Osteocyte (in vitro differentiated cells): ENCODE results near the gene UBE2H. TPM values are rescaled to one million over a fixed set of nuclear protein-coding genes. Genes with fewer than 3 reads are reported as not detected.
"Not testable (repeated sequence)": the region's sequence is repeated elsewhere in the genome, so short reads cannot be mapped to it uniquely, and the experiment has no call there.

Source experiments
- DNase-seq: peaks from one replicate; pipeline ENCODE4 v3.0.0; 2021; ENCODE audit warnings: mixed read lengths; ENCODE audit not compliant: unreplicated experiment; ENCODE audit errors: extremely low spot score
- H3K27ac Mint-ChIP-seq: one replicate; pipeline ENCODE4 v1.8.0; 2021; ENCODE audit warnings: mild to moderate bottlenecking, mixed read lengths; ENCODE audit not compliant: unreplicated experiment
- H3K27me3 Mint-ChIP-seq: one replicate; pipeline ENCODE4 v1.8.0; 2021; ENCODE audit warnings: mixed read lengths; ENCODE audit not compliant: unreplicated experiment
- H3K36me3 Mint-ChIP-seq: one replicate; pipeline ENCODE4 v1.8.0; 2021; ENCODE audit warnings: mixed read lengths; ENCODE audit not compliant: unreplicated experiment
- H3K4me1 Mint-ChIP-seq: one replicate; pipeline ENCODE4 v1.8.0; 2021; ENCODE audit warnings: mixed read lengths; ENCODE audit not compliant: unreplicated experiment
- H3K4me3 Mint-ChIP-seq: one replicate; pipeline ENCODE4 v1.8.0; 2021; ENCODE audit warnings: mild to moderate bottlenecking, moderate library complexity, mixed read lengths; ENCODE audit not compliant: unreplicated experiment
- H3K9me3 Mint-ChIP-seq: one replicate; pipeline ENCODE4 v1.8.0; 2021; ENCODE audit warnings: mixed read lengths; ENCODE audit not compliant: unreplicated experiment
- total RNA-seq: library from RNA; stranded (reverse); gene quantifications from 2 replicates; pipeline ENCODE4 v1.2.1, GENCODE V29; 2021
- TF ChIP-seq, protein P1 (sequence below): fragments of 200-600 bp; sonication (generic); IDR thresholded peaks from 2 replicates; pipeline ENCODE4 v1.5.0; 2021; ENCODE audit warnings: antibody characterized with exemption, mild to moderate bottlenecking, moderate library complexity

UBE2H gene
- total RNA-seq, 1 donor from 2014 or later = 160 TPM

- peaks cover 12% of the 10 kb centered on the region for H3K36me3 Mint-ChIP-seq
- no peaks in the 10 kb centered on the region for H3K9me3 Mint-ChIP-seq
- no peaks in the 10 kb centered on the region for H3K27me3 Mint-ChIP-seq
- TF ChIP-seq, protein P1, sequence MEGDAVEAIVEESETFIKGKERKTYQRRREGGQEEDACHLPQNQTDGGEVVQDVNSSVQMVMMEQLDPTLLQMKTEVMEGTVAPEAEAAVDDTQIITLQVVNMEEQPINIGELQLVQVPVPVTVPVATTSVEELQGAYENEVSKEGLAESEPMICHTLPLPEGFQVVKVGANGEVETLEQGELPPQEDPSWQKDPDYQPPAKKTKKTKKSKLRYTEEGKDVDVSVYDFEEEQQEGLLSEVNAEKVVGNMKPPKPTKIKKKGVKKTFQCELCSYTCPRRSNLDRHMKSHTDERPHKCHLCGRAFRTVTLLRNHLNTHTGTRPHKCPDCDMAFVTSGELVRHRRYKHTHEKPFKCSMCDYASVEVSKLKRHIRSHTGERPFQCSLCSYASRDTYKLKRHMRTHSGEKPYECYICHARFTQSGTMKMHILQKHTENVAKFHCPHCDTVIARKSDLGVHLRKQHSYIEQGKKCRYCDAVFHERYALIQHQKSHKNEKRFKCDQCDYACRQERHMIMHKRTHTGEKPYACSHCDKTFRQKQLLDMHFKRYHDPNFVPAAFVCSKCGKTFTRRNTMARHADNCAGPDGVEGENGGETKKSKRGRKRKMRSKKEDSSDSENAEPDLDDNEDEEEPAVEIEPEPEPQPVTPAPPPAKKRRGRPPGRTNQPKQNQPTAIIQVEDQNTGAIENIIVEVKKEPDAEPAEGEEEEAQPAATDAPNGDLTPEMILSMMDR = peak; percentile 47
- peak overlapping the region; percentile 78 for H3K27ac Mint-ChIP-seq
- H3K4me1 Mint-ChIP-seq = peaks cover 19% of the 10 kb centered on the region
- H3K4me3 Mint-ChIP-seq = peak overlapping the region; percentile 93
- DNase-seq = no peak
These were observed 128.2 kb downstream of the UBE2H start for GRCh38 chr7:129824291-129825208.

DNA sequence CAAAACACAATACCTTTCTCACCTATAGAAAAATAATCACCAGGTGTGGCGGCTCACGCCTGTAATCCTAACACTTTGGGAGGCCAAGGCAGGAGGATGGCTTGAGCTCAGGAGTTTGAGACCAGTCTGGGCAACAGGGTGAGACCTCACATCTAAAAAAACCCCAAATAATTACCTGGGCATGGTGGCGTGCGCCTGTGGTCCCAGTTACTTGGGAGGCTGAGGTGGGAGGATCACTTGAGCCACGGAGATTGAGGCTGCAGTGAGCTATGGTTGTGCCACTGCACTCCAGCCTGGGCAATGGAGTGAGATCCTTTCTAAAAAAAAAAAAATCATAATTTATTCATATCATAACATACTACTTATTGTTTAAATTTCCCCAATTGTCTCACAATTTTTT, 129.6 kb downstream of the UBE2H start:
- not testable (repeated sequence) for DNase-seq, H3K27me3 Mint-ChIP-seq, H3K9me3 Mint-ChIP-seq, H3K27ac Mint-ChIP-seq, H3K4me3 Mint-ChIP-seq
- Mint-ChIP-seq H3K36me3 (peaks cover 14% of the 10 kb centered on the region), H3K4me1 (peaks cover 12% of the 10 kb centered on the region)

DNA sequence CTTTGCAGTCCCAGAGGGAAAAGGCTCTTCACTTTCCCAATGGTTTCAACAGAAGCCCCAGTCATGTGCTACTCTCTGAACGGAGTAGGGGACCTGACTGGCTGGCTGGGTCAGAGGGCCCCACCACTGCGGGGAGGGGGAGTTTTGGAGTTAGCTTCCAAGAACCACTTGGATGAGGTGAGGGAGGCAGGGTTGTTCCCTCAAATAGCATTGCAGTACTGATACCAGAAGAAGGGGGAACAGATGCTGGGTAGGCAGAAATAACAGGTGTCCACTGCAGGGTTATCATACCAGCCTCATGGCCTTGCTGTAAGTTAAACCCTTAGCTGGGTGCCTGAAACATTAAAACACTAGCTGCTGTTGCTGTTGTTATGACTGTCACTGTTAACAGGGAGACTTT, 131.3 kb downstream of the UBE2H start:
- TF ChIP-seq, protein P1 = no peak
- Mint-ChIP-seq H3K4me1 (peaks cover 10% of the 10 kb centered on the region), H3K4me3 (no peak overlapping the region), H3K36me3 (peaks cover 27% of the 10 kb centered on the region), H3K27ac (no peak overlapping the region), H3K27me3 (no peaks in the 10 kb centered on the region), H3K9me3 (peaks cover 16% of the 10 kb centered on the region)
- no peak for DNase-seq

DNA sequence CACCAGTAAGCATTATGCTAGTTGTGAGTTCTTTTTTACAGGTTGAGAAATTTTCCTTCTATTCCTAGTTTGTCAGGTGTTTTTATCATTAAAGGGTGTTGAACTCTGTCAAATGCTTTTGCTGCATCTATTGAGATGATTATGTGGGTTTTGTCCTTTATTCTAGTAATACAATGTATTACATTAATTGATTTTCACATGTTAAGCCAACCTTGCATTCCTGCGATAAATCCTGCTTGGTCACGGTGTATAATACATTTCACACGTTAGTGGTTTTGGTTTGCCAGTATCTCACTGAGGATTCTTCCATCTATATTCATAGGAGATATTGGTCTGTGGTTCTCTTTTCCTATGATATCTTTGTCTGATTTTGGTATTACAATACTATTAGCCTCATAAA, 136.0 kb downstream of the UBE2H start:
- H3K27me3 Mint-ChIP-seq = peaks cover 5% of the 10 kb centered on the region
- no peak for DNase-seq
- no peak overlapping the region for H3K4me3 Mint-ChIP-seq
- H3K36me3 Mint-ChIP-seq = peaks cover 30% of the 10 kb centered on the region
- no peaks in the 10 kb centered on the region for H3K4me1 Mint-ChIP-seq
- peaks cover 16% of the 10 kb centered on the region for H3K9me3 Mint-ChIP-seq
- no peak overlapping the region for H3K27ac Mint-ChIP-seq
- TF ChIP-seq, protein P1 = no peak

- Mint-ChIP-seq H3K4me1 (peaks cover 6% of the 10 kb centered on the region), H3K27ac (no peak overlapping the region), H3K36me3 (no peaks in the 10 kb centered on the region), H3K27me3 (peaks cover 2% of the 10 kb centered on the region), H3K4me3 (no peak overlapping the region), H3K9me3 (no peaks in the 10 kb centered on the region)
- TF ChIP-seq, protein P1 = no peak
- no peak for DNase-seq
These were observed 144.9 kb downstream of the UBE2H start for GRCh38 chr7:129807863-129808262.
